IMR-90 (cell line): ENCODE data around the gene ITPKB. TPM values are rescaled to one million over a fixed set of nuclear protein-coding genes. Genes with fewer than 3 reads are reported as not detected.

Source experiments
- ATAC-seq: fragments of 200-7000 bp; cut with Tn5 transposase; 2 replicates; pipeline ENCODE4 v1.9.1; 2020; ENCODE audit warnings: low read depth, mild to moderate bottlenecking, moderate library complexity
- BruUV-seq: library from RNA; stranded (reverse); fragments of 400-500 nt; replicated peaks from 2 replicates; lab custom pipeline; 2021; lab: Mats Ljungman, UMichigan
- CTCF ChIA-PET: fragments of 300-600 bp; formaldehyde crosslinking; extraction: SDS; loops from one replicate; lab custom pipeline; 2021; ENCODE audit warnings: antibody characterized with exemption; lab: Yijun Ruan, JAX
- POLR2A ChIA-PET: fragments of 300-600 bp; sonication (Branson Sonifier 250); formaldehyde crosslinking; loops from one replicate; lab custom pipeline; 2022; ENCODE audit warnings: antibody characterized with exemption; ENCODE audit not compliant: unreplicated experiment; lab: Charles Lee
- DNase-seq: peaks from one replicate; pipeline ENCODE4 v3.0.0; 2013
- H2AFZ ChIP-seq: replicated peaks from 2 replicates; pipeline ENCODE3; 2013; ENCODE audit warnings: low read length, mild to moderate bottlenecking; ENCODE audit not compliant: poor library complexity
- H2AK5ac ChIP-seq: 2 replicates; pipeline ENCODE4 v1.6.1; 2013; ENCODE audit warnings: low read depth, low read length, inconsistent platforms
- H2AK9ac ChIP-seq: replicated peaks from 2 replicates; pipeline ENCODE3; 2013; ENCODE audit warnings: mild to moderate bottlenecking, low read depth, low read length, moderate library complexity; ENCODE audit not compliant: poor library complexity
- H2BK120ac ChIP-seq: 2 replicates; pipeline ENCODE4 v1.6.1; 2013; ENCODE audit warnings: low read depth, low read length, inconsistent platforms
- H2BK15ac ChIP-seq: 3 replicates; pipeline ENCODE4 v1.6.1; 2013; ENCODE audit warnings: low read depth, low read length, inconsistent platforms
- H2BK20ac ChIP-seq: 2 replicates; pipeline ENCODE4 v1.6.1; 2013; ENCODE audit warnings: low read depth, mild to moderate bottlenecking, inconsistent platforms, low read length, moderate library complexity
- H2BK5ac ChIP-seq: 2 replicates; pipeline ENCODE4 v1.6.1; 2013; ENCODE audit warnings: mild to moderate bottlenecking, low read depth, low read length, inconsistent platforms; ENCODE audit not compliant: poor library complexity, severe bottlenecking
- H3K14ac ChIP-seq: replicated peaks from 2 replicates; pipeline ENCODE4 v1.6.1; 2013; ENCODE audit warnings: low read depth, low read length, inconsistent platforms
- H3K18ac ChIP-seq: 2 replicates; pipeline ENCODE4 v1.6.1; 2013; ENCODE audit warnings: low read depth, low read length, control low read depth
- H3K23ac ChIP-seq: 2 replicates; pipeline ENCODE4 v1.6.1; 2013; ENCODE audit warnings: low read depth, low read length, inconsistent platforms
- H3K27ac ChIP-seq: 2 replicates; pipeline ENCODE4 v1.5.1; 2013; ENCODE audit warnings: mild to moderate bottlenecking, control low read depth, low read length; ENCODE audit not compliant: insufficient read depth
- H3K27me3 ChIP-seq: 2 replicates; pipeline ENCODE4 v1.6.1; 2013; ENCODE audit warnings: low read length; ENCODE audit not compliant: control insufficient read depth, insufficient read depth
- H3K36me3 ChIP-seq: 2 replicates; pipeline ENCODE4 v1.6.1; 2013; ENCODE audit warnings: low read length, mixed read lengths; ENCODE audit not compliant: control insufficient read depth, insufficient read depth
- H3K4ac ChIP-seq: 2 replicates; pipeline ENCODE4 v1.6.1; 2013; ENCODE audit warnings: low read depth, low read length, inconsistent platforms
- H3K4me1 ChIP-seq: 2 replicates; pipeline ENCODE4 v1.6.1; 2013; ENCODE audit warnings: low read length, mixed read lengths; ENCODE audit not compliant: control insufficient read depth, insufficient read depth
- H3K4me2 ChIP-seq: 2 replicates; pipeline ENCODE4 v1.6.1; 2013; ENCODE audit warnings: low read depth, mild to moderate bottlenecking, control low read depth, low read length, moderate library complexity
- H3K4me3 ChIP-seq: 2 replicates; pipeline ENCODE4 v1.5.1; 2013; ENCODE audit warnings: low read depth, mild to moderate bottlenecking, control low read depth, low read length, moderate library complexity; ENCODE audit not compliant: insufficient read depth
- H3K56ac ChIP-seq: 2 replicates; pipeline ENCODE4 v1.6.1; 2013; ENCODE audit warnings: low read length, inconsistent platforms; ENCODE audit not compliant: insufficient read depth; ENCODE audit errors: extremely low read depth
- H3K79me1 ChIP-seq, 2 experiments: 2 replicates each; pipeline ENCODE4 v1.6.1; 2013; ENCODE audit warnings: low read length in 2 of 2, inconsistent platforms in 1 of 2, low read depth in 1 of 2
- H3K9ac ChIP-seq: 2 replicates; pipeline ENCODE4 v1.6.1; 2013; ENCODE audit warnings: low read depth, low read length, control low read depth
- H3K9me1 ChIP-seq: 2 replicates; pipeline ENCODE4 v1.6.1; 2013; ENCODE audit warnings: low read length, inconsistent platforms; ENCODE audit not compliant: insufficient read depth
- H3K9me3 ChIP-seq: 2 replicates; pipeline ENCODE4 v1.6.1; 2013; ENCODE audit warnings: low read length; ENCODE audit not compliant: control insufficient read depth, insufficient read depth
- H4K20me1 ChIP-seq: 2 replicates; pipeline ENCODE4 v1.6.1; 2013; ENCODE audit warnings: low read length, inconsistent platforms; ENCODE audit not compliant: insufficient read depth
- H4K5ac ChIP-seq: 2 replicates; pipeline ENCODE4 v1.6.1; 2013; ENCODE audit warnings: mild to moderate bottlenecking, low read depth, low read length, control low read depth
- H4K8ac ChIP-seq, 2 experiments: 2 replicates each; pipeline ENCODE4 v1.6.1; 2013; ENCODE audit warnings: low read depth in 2 of 2, low read length in 2 of 2, control low read depth in 1 of 2, inconsistent platforms in 1 of 2
- H4K91ac ChIP-seq: 2 replicates; pipeline ENCODE4 v1.6.1; 2013; ENCODE audit warnings: low read depth, low read length, inconsistent platforms; ENCODE audit not compliant: insufficient read depth
- CEBPB ChIP-seq: IDR thresholded peaks from 2 replicates; pipeline ENCODE4 v1.6.1; 2012; ENCODE audit warnings: low read depth, low read length, improper control_type of control experiment
- FOS ChIP-seq: fragments of 150-350 bp; IDR thresholded peaks from 2 replicates; pipeline ENCODE4 v1.6.1; 2016; ENCODE audit warnings: low read depth, low read length
- MXI1 ChIP-seq: IDR thresholded peaks from 2 replicates; pipeline ENCODE4 v1.6.1; 2012; ENCODE audit warnings: low read depth, mild to moderate bottlenecking, low read length, moderate library complexity, borderline replicate concordance
- RAD21 ChIP-seq: IDR thresholded peaks from 2 replicates; pipeline ENCODE4 v1.6.1; 2012; ENCODE audit warnings: low read length, improper control_type of control experiment
- RCOR1 ChIP-seq: IDR thresholded peaks from 2 replicates; pipeline ENCODE4 v1.6.1; 2012; ENCODE audit warnings: mild to moderate bottlenecking, low read length, improper control_type of control experiment; ENCODE audit not compliant: insufficient replicate concordance
- WGBS, 2 experiments: methylation state at CpG; one replicate each; pipeline versions ENCODE4 v1.1.5 to v1.1.7; 2013; ENCODE audit warnings: missing lambda C conversion rate in 2 of 2; ENCODE audit not compliant: insufficient read length in 1 of 2; ENCODE audit errors: extremely low coverage in 2 of 2; 5-methylcytosine and 5-hydroxymethylcytosine counted together
- dilution Hi-C: fragments of 300-500 bp; cut with HindIII; formaldehyde crosslinking; loops from one replicate; pipeline ENCODE4 v1.14.3; 2018; ENCODE audit warnings: low sequenced_read_pairs; ENCODE audit not compliant: unreplicated experiment
- in situ Hi-C: fragments of 300-500 bp; cut with MboI; formaldehyde crosslinking; loops from 3 replicates; pipeline ENCODE4 v1.14.3; 2019; ENCODE audit warnings: low sequenced_read_pairs, inconsistent platforms, mixed read lengths
- intact Hi-C: fragments of 100-400 bp; cut with micrococcal nuclease; formaldehyde crosslinking; loops from 2 replicates; pipeline ENCODE4 v1.10.0; 2022
- polyA plus RNA-seq, 3 experiments: library from polyadenylated mRNA; depleted of rRNA; stranded (reverse); fragments of >200 nt; gene quantifications; 2 replicates each; pipeline ENCODE4 v1.2.3, GENCODE V29; 2012; ENCODE audit warnings: low replicate concordance in 1 of 3
- total RNA-seq: library from RNA; depleted of rRNA; stranded (reverse); fragments of >200 nt; gene quantifications from 2 replicates; pipeline ENCODE4 v1.2.3, GENCODE V29; 2012

Gene ITPKB
- total and polyA plus RNA-seq, 2 of the 4 experiments (the other 2 are of a cell fraction) = 0.72 to 1.4 TPM

GRCh38 chr1:226699166-226699565 is 39.9 kb downstream of the ITPKB start:
- Histone ChIP-seq H3K4ac (no peak overlapping the region), H3K36me3 (no peaks in the 10 kb centered on the region), H3K4me2 (no peak overlapping the region), H3K79me1 (no peaks in the 10 kb centered on the region; a peak in 1 of 4 replicates), H3K14ac (no peak overlapping the region), H4K8ac (no peak overlapping the region), H2BK15ac (no peak overlapping the region), H3K27me3 (no peaks in the 10 kb centered on the region), H2AK5ac (no peak overlapping the region), H3K18ac (no peak overlapping the region), H3K4me1 (peaks cover 12% of the 10 kb centered on the region), H2BK120ac (no peak overlapping the region), H4K91ac (no peak overlapping the region), H3K27ac (no peak overlapping the region), H3K56ac (no peak overlapping the region), H2BK5ac (no peak overlapping the region), H4K5ac (no peak overlapping the region), H3K9me1 (0 out of 2 replicates have a peak, but pooled peaks cover 7% of the 10 kb centered on the region), H2AK9ac (no peak overlapping the region), H3K4me3 (no peak overlapping the region), H2BK20ac (no peak overlapping the region), H4K20me1 (no peaks in the 10 kb centered on the region), H3K9ac (no peak overlapping the region), H3K9me3 (no peaks in the 10 kb centered on the region), H2AFZ (no peak overlapping the region), H3K23ac (no peak overlapping the region)
- DNase-seq (no peak), ATAC-seq (no peak)
- CTCF ChIA-PET = no interaction called here
- dilution Hi-C loops = no loop called here
- intact Hi-C loops = no loop called here
- POLR2A ChIA-PET = no interaction called here
- no TSS peak for BruUV-seq
- no peak for TF ChIP-seq FOS
- TF ChIP-seq CEBPB = no peak
- TF ChIP-seq RAD21 = no peak
- TF ChIP-seq RCOR1 = no peak
- TF ChIP-seq MXI1 = no peak
- in situ Hi-C loops = no loop called here
- WGBS, 2 experiments = 100% methylated on average over 5 of the region's 7 CpGs; no CpG with 5 or more reads in 1 of the 2 experiments
